ENCODE measurements around the gene CUEDC1. TPM values are rescaled to one million over a fixed set of nuclear protein-coding genes. Genes with fewer than 3 reads are reported as not detected.

CUEDC1 gene
- total and polyA plus RNA-seq, 2 of the 13 experiments (the other 11 are each of a cell fraction or from before 2014, with no cell fraction given), result 7.4 to 12.9 TPM

GRCh38 chr17:57833179-57833939 lies 121.9 kb downstream of the CUEDC1 start (continued):
- no peak for TF ChIP-seq ZBTB39 (CRISPR knock-in tag; IDR thresholded peaks at IDR 0.05)
- TF ChIP-seq ERF (CRISPR knock-in tag; IDR thresholded peaks at IDR 0.05), result peak; percentile 34; the same call in 1 of the 2 replicates
- TF ChIP-seq ZNF276 (CRISPR knock-in tag; IDR thresholded peaks at IDR 0.05; ENCODE audit: low read depth), result peak; percentile 34; the same call in 1 of the 2 replicates
- TF ChIP-seq UBTF (CRISPR knock-in tag; IDR thresholded peaks at IDR 0.05), result peak; percentile 62
- no peak for TF ChIP-seq MTF2 (CRISPR knock-in tag; IDR thresholded peaks at IDR 0.05; ENCODE audit: borderline replicate concordance)
- TF ChIP-seq SMYD3 (CRISPR knock-in tag; IDR thresholded peaks at IDR 0.05), result 0 out of 2 replicates have a peak, but pooled peaks have one; percentile 33
- TF ChIP-seq SSRP1 (CRISPR knock-in tag; IDR thresholded peaks at IDR 0.05), result peak; percentile 49; the same call in 1 of the 2 replicates
- TF ChIP-seq ZNF333 (CRISPR knock-in tag; IDR thresholded peaks at IDR 0.05; ENCODE audit: borderline replicate concordance), result no peak
- peak; percentile 31; the same call in 1 of the 2 replicates for TF ChIP-seq HDAC1 (CRISPR knock-in tag; IDR thresholded peaks at IDR 0.05)
- peak; percentile 28; the same call in 1 of the 2 replicates for TF ChIP-seq SOX5 (CRISPR knock-in tag; IDR thresholded peaks at IDR 0.05; ENCODE audit: borderline replicate concordance)
- 0 out of 2 replicates have a peak, but pooled peaks have one; percentile 13 for TF ChIP-seq ZMYM4 (CRISPR knock-in tag; IDR thresholded peaks at IDR 0.05)
- no peak for TF ChIP-seq ZNF160 (CRISPR knock-in tag; IDR thresholded peaks at IDR 0.05)
- no peak for TF ChIP-seq ZNF710 (CRISPR knock-in tag; IDR thresholded peaks at IDR 0.05; ENCODE audit: borderline replicate concordance)
- peak; percentile 63 for TF ChIP-seq SAP130 (CRISPR knock-in tag; IDR thresholded peaks at IDR 0.05; ENCODE audit: low read depth)
- peak; percentile 71 for TF ChIP-seq ASH2L (IDR thresholded peaks at IDR 0.05; ENCODE audit: insufficient read length, low read depth, low read length)
- TF ChIP-seq CBX2 (IDR thresholded peaks at IDR 0.05; ENCODE audit: low read depth, low read length), result no peak
- no peak for TF ChIP-seq CBX2 (CRISPR knock-in tag; IDR thresholded peaks at IDR 0.05; ENCODE audit: low read depth)
- TF ChIP-seq HNF4G (IDR thresholded peaks at IDR 0.05; ENCODE audit: borderline replicate concordance, low read depth, low read length), result 0 out of 2 replicates have a peak, but pooled peaks have one; percentile 5
- no peak for TF ChIP-seq HNF4G (CRISPR knock-in tag; IDR thresholded peaks at IDR 0.05; ENCODE audit: borderline replicate concordance, low read depth)
- TF ChIP-seq ZNF501 (CRISPR knock-in tag; IDR thresholded peaks at IDR 0.05), result peak; percentile 45; the same call in 1 of the 2 replicates
- 0 out of 2 replicates have a peak, but pooled peaks have one; percentile 32 for TF ChIP-seq ZMYM3 (CRISPR knock-in tag; IDR thresholded peaks at IDR 0.05)
- TF ChIP-seq PHF8 (CRISPR knock-in tag; IDR thresholded peaks at IDR 0.05), result peak; percentile 36; the same call in 1 of the 2 replicates

Measured in HepG2 (cell line).